ENCODE data around the gene PAFAH2.

The PAFAH2 gene

DNA sequence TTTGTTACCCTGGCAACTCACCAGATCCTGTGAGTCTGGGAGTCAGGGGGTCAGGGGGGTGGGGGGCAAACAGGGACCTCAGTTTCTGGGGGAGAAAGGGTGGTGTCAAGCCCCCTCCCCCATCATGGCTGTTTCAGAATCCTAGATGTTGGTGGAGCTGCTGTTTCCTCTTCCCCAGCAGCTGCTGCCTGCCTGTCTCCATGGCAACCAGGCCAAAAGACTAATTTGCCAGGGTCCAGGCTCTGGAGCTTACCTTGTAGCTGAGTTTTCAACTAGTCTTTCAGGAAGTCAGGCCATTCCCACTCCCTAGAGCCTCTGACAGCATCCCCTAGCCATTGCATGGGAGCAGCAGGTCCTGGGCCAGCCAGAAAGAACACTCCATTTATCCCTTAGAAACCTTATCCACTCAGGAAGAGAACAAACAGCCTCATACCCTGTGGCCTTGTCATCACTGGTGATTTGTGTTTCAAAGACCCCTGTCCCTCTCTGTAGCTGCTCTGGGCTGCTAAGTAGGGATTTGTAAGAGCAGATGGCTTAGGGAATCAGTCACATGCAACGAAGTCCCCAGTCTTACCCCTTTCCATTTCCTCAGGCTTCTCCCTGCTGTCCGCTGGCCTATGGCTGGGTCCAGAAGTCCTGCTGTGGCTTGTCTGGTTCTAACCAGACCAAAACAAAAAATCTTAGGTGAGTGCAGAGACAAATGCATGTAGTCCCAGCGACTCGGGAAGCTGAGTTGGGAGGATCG, 70.2 kb downstream of the PAFAH2 start:
- no peak for DNase-seq

DNA sequence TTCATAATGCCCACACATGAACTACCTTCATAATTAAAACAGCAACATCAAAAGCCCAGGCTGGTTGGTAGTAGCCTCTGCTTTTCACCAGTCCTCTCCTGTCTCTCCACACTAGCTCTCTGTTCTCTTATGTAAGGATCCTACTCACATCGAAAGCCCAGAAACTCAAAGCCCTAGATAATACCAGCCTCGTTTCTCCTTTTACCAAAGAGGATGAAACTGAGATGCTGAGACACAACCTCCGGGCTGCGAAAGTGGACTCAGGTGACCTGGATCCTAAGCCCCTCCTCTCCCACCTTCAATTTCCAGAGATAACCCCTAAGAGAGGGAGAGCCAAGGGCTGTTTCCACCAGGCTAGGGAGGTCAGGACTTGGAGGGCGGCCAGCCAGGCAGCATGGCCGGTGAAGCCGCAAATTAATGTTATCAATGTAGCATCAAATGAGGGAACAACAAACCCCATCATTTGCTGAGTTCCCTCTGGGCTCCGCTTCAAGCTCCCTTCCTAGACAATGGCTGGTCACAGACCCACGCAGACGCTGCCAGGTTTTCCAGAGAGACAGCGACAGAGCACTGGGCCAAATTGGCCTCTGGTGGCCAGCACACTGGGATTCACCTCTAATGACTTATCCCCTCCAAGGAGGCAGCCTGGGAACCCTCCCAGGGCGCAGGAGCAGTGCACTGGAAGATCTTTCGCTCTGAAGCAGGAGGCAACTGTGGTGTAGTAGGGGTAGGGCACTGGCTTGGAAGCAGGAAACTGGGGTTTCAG, 70.9 kb downstream of the PAFAH2 start:
- DNase-seq, result no peak

DNA sequence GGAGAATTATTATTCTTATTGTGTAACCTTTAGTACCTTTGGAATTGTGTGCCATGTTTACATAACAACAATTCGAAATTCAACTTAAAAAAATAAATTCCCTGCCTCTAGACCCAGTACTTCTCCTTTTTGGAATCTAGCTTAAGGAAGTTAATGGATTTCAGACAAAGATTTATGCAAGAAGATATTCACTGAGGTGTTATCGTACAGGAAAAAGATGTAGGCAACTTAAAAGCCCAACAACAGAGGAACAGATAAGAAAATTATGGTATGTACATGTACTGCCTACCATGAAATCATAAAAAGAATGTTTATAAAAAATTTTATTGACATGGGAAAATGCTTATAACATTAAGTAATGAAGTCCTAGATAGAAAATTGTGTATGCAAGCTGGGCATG, 73.4 kb downstream of the PAFAH2 start:
- DNase-seq, result no peak

DNA sequence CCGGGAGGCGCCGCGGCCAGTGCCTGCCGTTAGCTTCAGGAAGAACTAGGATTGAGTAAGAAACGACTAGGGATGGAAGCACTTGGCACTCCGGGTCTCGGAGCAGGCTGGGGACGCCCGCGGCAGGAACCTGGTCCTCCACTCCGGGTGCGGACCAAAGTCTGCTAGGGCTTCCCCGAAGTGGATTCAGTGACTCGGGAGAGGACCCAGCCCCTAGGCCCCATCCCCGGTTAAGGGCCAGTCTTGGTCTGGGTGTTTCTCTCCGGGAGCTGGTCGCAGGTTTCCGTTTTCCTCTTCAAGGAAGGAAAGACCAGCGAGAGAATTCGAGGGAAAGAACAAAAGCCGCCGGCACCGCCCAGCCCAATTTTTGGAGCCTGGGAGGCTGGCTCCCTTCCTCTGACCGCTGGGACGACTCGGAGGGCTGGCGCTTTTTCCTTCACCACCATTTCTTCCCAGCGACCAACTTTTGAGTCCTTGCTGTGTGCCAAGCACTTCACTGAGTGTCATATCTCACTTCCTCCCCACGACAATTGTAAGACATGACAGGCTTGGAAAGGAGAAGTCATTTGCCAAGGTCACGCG, 74.8 kb downstream of the PAFAH2 start:
- DNase-seq, result peak; percentile 2

DNA sequence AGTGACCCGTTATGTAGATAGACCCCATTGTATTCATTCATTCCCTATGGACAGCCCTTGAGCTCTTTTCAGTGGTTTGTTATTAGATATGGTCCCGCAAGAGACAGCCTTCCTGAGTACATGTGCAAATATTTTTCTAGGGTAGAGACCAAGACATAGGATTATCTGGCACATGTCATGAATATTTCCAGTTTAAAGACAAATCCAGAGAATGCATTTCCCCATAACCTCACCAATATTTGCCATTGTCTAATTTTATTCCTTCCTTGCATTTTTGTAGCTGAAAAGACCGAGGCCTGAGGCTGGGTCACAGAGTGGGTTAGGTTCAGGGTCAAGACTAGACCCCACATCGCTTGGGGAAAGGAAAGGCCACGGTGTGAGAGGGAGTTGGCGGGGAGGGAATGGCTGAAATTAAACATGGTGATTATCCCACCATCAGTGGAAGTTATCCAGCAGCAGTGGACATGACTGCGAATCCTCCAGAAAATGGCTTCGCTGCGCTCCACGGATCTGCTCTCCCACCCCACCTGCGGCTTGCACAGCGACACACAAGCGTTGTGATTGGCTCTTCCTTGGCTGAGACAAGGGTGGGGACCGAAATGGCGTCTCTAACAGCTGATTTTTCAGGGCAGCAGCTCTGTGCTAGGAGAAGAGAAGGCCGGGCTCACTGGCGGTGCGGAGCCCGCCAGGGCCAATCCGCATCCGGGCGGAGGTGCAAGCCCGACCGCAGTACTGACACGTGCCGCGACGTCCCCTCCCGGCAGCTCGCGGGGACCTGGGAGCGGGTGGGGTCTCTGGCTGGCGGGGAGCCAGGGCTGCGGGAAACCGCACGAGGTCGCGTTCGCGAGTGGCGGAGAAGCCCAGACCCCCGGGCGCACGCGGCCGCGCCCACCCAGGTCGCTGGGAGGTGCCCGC, 75.5 kb downstream of the PAFAH2 start:
- peak; percentile 64 for DNase-seq

DNA sequence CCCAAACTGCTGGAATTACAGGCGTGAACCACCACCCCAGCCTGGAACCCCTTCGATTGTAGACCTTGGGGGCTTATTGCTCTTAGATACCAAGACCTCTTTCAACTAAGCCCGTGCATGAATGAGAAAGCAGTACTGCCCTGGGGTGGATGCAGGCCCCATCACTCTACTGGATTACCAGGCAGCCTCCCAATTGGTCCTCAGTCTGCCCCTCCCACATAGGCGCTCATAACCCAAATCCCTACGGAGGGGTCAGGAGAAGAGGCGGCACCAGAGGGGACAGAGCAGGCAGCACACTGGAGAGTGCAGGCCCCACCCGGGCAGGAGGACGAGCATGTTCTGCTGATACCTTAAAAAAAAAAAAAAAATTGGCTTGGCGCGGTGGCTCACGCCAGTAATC, 79.2 kb downstream of the PAFAH2 start:
- no peak for DNase-seq

DNA sequence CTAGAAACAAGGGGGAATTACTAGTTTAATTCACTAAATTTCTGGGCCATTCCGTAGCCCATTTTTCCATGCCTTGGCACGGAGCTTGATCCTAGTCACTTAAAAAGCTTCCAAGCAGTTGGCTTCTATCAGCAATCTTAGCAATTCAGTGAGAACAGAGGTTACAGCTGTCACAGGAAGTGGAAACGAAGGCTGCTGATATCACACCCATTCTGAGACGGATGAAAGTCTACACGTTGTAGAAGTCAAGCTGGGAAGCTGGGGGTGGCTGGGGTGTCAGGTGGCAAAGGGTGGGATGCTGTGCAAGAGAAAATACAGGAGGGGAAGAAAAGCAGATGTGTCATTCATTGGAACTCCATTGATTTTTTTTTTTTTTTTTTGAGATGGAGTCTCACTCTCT, 79.9 kb downstream of the PAFAH2 start:
- peak; percentile 30 for DNase-seq

DNA sequence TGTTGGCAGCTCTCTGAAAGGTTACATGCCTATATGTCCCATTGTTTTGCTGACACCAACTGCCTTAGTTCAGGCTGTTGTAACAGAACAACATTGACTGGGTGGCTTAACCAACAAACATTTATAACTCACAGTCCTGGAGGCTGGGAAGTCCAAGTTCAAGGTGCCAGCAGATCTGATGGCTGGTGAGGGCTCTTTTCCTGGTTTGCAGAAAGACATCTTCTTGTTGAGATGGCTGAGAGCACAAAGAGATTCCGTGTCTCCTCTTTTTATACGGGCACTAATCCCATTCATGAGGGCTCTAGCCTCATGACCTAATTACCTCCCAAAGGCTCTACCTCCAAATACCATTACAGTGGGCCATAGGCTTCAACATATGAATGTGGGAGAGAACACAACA, 81.4 kb downstream of the PAFAH2 start:
- no peak for DNase-seq

DNA sequence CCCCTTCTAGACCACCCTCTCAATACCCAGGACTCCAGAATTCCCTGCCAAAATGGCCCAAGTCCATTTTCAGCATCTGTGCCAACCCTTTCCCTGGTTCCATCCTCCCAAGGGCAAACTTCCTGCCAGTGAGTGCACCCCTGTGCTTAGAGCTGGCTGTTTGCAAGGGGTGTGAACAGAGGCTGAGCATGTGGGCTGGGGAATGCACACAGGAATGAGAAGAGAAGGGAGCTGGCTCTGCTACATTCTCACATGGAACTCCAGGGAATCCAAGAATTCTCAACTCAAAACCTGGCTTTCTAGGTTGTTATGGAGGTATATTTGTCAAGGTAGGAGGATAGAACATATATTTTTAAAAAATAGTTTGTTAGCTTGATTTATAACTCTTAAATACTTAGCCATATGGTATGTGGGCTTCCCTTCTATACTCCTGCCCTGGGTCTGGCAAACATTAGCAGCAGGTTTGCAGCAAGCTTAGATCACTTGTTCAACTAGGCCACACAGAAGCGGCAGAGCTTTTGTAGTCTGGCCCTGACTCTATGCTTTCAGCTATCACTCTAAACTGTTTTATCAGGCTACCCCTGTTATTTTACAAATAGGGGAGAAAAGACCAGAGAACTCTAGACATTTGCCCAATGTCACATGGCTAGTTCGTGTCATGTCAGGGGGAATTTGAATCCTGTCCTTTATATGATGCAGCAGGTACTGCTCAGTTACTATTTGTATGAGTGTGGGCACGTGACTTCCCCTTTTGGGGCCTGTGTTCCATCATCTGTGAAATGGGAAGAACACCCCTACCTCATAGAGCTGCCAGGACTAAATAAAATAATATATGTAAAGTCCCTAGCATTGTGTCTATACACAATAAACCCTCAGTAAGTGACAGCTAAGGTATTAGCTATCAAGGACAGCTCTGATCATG, 83.5 kb downstream of the PAFAH2 start:
- DNase-seq, result no peak

DNA sequence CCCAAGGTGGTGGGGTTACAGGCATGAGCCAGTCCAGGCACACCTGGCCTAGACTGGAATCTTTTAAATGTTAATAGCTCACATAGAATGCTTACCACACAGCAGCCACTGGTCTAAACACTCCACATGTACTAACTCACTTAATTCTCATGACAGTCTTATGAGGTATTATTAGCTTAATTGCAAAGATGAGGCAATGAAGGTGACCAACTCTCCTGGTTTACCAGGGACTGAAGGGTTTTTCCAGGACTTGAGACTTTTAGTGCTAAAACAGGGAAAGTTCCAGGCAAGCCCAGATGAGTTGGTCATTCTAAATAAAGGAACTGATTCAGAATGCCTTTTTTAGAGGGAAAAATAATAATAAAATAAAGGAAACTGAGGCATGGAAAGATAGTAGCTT, 84.7 kb downstream of the PAFAH2 start:
- no peak for DNase-seq

DNA sequence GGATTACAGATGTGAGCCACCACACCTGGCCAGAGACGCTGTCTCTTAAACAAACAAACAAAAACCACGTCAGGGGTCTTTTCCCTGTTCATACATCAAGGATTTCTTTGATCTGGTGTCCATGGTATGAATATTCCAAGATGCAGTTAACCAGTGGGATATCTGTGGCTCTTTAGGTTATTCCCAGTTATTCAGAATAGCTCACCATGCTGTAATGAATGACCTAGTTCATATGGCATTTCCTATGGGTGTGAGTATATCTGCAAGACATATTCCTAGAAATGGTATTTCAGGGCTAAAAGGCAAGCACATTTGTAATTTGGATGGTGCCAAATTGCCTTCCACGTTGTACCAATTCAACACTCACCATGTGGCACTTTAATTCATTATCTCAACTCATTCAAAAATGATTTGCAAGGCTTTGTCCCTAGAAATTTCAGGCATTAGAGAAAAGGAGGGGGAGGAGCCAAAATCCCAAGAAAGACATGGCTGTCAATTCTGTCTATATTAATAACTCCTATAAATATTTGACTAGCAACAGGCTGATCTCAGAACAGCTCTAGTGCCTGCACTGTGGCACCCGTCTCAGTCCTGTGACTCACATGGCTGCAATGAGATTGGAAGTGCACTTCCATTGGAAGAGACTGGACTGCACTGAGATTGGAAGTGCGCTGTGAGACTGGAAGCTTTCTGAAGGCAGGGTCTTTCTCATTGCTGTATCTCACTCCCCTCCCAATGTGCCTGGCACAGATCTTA, 85.6 kb downstream of the PAFAH2 start:
- DNase-seq, result no peak

DNA sequence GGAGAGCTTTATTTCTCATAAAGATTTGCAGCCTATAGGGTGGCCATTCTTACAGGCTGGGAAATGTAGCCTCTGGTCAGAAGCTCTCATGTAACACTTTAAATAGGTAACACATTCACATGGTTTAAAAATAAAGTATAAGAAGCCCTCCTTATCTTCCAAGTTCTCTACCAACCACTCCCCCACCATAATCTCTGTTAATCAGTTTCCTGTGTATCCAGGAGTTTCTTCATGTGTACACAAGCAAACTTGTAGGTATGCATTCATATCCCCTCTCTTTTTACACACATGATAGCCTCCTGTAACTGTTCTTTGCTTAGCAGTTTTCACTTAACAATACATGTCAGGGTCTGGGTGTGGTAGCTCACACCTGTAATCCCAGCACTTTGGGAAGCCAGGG, 86.7 kb downstream of the PAFAH2 start:
- no peak for DNase-seq

All from CD4-positive, alpha-beta T cell treated with Interleukin-12 subunit alpha and Interleukin-12 subunit beta, for 1 hour (primary cell).